NCI-H2227 treated with DMSO at 0.1 percent for 48 hours (cell line): ENCODE data around the gene PTPRT.

Experiments
- DNase-seq: peaks from one replicate; lab custom pipeline; 2025; lab: John Stamatoyannopoulos, UW

The PTPRT gene

DNA sequence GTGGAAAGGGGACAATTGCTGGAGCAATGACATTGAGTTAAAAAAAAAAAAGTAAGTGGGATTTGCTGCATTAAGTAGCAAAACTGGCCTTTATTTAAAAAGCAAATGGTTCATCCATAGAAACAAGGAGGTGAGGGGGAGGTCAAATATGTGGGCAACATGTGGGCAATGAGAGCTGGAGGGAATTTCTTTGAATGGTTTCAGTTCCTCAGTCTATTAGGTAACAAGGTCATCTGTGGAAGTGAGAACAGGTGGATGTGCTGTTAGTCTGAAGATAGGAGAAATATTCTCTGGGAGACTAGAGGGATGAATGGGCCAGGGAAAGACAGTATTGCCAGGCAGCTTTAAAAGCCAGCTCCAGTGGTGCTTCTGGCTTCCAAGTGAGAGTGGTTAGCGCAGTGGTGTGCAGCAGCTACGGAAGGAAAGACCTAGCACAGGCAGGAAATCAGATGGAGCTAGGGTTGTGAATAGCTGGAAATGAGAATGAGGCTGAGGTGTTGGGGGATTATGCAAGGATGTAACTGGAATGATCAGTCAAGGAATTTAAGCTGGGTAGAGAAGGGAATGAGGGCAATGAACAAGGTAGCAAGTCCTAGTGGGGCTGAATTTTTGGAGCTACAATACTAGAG lies 727.6 kb downstream of the PTPRT start:
- DNase-seq = no peak

DNA sequence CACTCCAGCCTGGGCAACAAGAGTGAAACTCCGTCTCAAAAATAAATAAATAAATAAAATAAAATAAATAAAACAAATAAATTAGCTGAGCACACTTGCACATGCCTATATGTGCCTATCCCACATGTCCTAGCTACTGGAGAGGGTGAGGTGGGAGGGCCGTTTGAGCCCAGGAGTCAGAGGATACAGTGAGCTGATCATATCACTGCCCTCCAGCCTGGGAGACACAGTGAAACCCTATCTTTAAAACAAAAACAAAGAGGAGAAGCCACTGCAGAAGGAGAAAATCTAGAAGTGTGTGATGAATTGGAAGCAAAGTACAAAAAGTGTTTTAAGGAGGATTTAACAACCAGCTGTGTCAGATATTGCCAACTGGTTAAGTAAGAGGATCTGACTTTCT lies 728.4 kb downstream of the PTPRT start:
- DNase-seq = no peak

DNA sequence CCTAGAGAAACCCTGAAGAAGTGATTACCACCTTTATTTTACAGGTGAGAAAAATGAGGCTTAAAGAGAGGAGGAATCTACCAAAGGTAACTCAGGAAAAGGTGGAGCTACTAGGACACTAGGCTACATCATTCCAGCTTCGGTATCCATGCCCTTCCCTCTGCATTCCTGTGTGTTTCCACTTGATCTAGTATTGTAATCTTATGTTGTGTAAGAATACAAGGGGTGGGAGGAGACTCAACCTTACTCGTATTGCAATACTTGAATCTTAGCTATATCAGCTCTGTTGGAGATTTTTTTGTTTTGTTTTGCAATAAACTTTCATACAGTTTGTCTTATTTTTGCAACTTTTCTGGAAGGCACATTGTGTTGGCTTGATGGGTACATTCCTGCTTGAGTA lies 742.4 kb downstream of the PTPRT start:
- DNase-seq = no peak

DNA sequence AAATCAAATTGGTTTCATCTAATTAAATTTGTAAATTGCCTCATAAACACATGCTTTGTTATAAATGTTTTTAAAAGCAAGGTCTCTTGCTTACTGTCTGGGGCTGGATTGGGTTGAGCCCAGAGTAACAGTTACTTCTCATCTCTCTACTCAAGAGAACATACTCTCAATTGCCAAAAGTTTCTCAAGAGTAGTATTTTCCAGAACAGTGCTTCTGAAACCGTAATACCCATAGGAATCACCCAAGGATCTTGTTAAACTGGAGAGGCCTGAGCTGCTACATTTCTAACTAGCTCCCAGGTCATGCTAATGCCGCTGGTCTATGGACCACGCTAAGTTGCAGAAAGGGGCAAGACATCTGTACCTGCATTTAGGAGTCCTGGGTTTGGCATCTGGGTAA lies 744.9 kb downstream of the PTPRT start:
- DNase-seq = no peak

DNA sequence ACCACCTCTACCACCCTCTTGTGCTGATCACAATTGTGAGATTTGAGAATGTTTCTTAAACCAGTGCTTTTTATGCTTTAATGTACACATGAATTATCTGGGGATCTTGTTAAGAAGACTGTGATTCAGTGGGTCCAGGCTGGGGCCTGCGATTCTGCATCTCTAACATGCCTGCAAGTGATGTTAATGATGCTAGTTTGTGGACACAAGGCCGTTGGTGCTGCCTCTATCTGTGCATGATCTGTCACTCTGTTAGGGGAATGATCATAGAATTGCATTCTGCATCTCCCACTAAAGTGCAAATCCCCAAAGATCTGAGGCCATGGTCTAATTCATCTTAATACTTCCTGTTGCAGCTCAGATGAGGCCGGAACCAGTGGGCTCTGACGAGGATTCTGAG lies 746.5 kb downstream of the PTPRT start:
- no peak for DNase-seq

DNA sequence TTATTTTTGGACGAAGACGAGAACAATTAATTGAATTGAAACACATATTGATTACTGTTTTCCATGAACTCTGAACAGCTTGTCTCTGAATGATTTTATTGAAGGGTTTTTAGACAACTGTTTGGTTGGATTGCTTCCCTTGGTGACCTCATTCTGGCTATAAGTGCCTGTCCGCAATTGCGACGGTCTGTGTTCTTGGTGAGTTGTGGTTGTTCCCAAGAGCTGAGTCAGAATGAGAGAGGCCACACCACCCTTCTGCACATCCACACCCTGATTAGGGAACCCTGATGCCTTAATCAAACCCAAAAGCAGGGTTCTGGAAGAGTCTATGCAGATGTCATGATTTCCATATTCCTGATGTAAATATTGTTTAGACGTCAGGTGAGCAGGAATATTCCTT lies 747.0 kb downstream of the PTPRT start:
- DNase-seq = no peak

DNA sequence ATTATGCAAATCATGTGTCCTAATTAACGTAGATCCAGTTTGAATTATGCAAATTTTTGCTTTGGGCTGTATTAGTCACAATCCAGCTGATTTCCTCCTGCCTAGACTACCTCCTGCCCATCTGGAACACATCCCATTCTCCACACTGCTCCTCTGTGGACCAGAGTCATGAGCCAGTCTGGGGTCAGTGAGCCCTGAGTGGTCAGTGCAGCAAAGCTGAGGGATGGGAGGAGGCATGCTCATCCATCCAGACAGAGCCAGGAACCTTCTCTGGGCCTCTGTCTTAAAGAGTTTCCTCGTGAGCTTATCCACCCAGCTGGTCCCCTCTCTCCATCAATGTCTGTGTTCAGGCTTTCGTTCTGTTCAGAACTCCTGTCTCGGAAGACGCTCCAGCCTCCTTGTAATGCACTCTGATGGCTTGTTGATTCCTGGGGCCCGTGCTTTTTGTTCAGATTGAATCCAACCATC lies 747.8 kb downstream of the PTPRT start:
- DNase-seq = no peak

DNA sequence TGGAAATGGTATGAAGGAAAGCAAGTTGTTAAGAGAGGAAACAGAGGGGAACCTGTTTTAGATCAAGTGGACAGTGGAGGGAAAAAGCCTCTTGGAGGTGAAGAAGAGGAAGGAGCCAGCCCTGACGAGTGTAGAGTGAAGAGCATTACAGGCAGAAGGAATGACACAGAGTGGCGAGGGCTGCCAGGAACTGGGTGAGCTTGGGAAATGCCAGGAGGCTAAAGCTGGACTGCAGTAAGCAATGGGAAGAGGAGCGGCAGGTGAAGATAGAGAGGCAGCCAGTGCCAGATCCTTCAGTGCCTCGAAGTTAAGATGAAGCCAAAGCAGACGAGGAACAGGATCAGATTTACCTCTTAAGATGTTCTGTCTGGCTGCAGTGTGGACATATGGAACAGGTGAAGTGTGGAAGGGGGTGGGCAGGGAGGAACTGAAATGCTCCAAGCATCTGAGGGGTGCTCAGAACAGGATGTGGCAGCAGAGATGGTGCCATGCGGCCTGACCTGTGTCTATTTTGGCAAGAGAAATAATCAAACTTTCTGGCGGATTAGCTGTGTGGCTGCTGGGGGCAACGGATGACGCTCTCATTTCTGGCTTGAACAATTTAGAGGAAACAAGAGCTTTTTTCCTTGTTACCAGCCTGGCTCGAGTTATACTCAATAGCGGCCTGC lies 748.4 kb downstream of the PTPRT start:
- DNase-seq = no peak

DNA sequence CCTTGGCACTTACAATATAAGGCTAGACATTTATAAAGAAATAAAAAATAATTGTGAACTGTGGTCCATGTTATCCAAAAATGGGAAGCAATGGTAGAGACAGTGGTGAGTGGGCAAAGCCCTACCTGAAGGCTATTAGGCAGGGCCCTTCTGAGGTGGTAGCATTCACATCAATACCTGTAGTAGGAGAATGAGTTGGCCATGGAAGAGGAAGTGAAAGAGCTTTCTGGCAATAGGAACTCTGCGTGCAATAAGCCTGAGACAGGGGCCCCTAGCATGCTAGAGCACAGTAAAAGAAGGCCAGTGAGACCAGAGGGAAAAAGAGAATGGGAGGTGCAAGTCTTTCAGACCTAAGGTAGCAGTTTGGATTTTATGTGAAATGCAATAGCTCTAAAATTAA lies 754.5 kb downstream of the PTPRT start:
- DNase-seq = no peak

DNA sequence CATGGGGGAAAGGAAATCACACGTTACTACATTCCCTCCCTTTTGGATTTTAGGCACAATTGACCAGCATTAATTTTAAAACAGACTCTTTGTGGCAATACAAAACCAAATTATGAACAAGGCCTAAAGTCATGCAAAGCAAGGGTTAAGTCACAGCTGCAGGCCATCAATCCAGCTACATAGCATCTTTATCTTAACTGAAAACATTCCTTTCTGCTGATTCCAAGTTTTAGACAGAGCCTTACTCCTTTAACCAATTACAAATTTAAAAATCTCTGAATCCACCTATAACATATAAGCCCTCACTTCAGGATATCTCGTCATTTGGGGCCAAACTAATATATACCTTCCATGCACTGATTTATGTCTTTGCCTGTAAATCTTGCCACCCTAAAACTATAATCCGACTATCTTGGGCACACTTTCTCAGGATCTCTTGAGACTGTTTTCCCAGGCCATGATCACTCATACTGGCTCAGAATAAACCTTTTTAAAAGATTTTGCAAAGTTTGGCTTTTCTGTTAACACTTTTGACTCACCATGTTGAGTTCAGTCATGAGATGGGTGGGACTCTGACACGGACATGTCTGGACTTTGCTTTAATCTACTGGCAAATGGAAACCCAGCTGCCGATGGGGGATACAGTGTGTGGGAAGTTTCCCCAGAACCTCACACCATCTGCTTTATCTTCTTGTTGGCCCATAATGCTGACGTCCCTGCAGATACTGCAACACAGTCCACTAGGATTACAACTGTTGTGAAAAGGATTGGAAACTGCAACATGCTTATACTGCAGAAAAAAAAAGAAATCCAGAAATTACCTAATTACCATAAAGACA lies 757.0 kb downstream of the PTPRT start:
- no peak for DNase-seq

DNA sequence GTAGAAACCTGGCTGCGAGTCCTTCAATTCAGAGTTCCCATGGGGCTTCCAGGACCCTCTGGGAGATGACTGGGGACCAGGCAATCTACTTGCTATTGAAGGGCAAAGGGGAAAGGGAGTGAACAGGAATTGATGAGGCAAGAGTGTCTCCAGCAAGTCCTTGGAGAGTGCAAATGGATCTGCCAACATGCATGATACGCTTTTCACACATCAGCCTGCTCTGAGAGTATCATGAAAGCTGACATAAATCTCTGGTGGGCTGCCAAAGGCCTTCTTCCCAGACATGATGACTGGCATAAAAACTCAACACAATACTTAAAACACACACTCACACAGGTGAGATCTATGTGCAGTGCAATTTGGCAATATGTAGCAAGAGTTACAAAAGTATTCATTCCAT lies 759.1 kb downstream of the PTPRT start:
- DNase-seq = no peak

DNA sequence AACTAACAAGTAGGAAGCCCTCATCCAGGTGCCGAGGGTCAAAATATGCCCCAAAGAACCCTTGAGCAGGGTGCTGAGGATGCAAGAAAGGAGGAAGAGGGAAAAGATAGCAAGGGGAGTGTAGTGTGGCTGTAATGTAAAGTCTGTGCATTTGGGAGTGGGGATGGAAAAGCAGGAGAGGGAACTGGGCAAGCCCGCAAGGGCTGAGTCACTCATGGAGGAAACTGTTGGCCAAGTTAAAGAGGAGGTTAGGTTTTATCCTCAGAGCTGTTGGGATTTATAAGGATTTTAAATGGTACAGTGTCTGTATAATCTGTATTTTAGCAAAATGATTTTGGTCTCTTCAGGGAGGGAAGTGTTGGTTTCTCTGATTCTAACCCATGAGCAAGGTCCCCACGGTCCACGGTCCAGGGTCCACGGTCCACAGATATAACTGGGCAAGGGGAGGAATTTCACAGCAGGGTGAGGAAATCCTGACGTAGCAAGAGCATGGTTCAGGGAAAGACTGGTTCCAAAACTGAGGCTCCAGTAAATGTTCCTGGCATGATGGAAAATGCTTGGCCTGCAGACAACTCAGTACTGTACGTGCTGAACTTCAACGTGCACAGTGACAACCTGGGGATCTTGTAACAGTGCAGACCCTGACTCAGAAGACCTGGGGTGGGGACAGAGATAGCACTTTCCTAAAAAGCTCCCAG lies 759.8 kb downstream of the PTPRT start:
- DNase-seq = no peak

DNA sequence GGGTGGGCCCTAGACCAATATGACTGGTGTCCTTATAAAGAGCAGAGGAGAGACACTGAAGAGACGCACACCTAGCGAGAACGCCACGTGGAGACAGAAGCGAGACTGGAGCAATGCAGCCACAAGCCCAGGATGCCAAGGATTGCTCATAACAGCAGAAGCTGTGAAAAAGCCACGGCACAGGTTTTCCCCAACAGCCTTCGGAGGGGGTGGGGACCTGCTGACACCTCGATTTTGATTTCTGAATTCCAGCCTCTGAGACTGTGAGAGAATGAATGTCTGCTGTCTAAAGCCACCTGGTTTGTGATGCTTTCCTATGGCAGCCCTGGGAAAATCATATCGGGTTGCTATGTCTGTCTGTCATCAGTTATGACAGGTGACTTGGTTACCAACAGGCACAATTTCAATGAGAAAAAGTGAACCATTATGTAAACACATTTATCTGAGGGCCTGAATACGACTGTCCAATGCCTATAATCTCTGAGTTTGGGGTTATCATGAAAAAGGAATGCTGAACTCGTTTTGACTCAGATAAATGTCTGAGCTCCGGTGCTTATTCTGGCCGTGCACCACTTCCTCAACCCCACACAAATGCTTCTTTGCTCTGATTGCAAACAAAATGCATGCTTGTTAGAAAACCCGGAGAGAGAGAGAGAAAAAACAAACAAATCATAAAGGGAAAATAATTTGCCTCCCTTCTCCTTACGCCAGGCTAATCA lies 769.7 kb downstream of the PTPRT start:
- DNase-seq = no peak

DNA sequence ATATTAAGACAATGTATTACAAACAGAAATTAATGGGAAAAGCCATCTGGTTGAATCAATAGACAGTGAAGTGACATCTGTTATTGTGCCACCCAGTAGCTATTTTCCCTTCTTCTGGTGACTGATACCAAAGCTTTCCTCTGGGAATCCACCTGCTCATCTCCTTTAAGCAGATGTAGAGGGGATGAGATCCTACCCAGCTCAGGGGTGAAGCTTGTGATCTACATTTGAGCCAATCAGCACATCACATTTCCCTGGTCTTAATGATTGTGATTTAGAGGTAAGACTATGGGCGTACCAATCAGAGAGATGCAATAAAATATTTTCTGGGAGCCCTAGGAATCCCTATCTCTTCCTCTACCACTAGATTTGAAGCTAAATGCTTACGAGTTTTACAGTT lies 782.9 kb downstream of the PTPRT start:
- DNase-seq = no peak

DNA sequence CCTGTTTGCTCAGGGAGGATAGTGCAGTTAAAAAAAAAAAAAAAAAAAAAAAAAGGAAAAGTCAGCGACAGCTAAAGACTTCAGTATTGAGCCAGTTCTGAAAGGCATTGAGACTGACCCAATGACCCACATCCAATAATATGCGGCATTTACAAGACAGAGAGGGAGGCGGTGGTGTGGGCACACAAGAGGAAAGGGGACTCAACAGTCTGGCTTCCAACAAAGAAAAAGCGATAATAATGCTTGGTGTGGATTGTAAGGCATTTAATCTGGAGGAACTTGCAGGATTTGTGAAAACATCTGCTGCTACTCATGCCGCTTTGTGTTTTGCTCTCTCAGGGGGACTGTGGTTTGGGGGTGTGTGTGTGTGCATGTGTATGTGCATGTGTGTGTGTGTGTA lies 787.3 kb downstream of the PTPRT start:
- no peak for DNase-seq

DNA sequence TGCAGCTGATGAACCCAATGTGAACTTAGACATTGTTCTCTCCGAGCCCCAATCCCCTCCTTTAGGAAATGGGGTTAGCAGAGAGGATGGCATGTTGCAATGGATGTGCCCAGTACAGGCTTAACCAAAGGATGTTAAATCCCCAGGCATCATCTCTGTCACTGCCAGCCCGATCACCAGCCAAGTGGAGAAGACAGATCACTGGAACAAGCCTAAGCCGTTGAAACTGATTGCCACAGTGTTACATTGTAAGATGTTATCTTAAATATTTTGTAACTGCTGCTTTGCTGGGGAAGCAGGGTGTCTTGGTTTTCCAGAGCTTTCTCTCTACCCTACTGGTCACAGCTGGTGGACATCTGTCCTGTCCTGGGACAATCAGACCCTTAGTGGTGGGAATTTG lies 788.1 kb downstream of the PTPRT start:
- DNase-seq = no peak

DNA sequence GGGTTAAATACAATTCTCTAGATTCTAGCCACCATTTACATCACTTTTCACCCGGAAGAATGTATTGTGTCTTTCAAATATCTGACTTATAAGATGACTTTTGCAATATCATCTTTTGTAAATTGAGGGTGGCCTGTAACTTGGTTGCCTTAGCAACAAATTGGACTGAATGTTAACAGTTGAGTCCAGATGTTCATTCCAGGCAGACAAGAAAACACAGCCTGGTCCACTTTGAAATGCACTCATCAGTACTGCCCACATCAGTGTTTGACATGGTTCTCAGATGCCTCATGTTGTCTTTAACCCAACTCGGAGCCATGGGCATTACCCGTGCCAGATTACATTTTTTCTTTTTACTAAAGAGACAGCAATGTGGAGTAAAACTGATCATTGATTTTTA lies 789.9 kb downstream of the PTPRT start:
- DNase-seq = no peak

DNA sequence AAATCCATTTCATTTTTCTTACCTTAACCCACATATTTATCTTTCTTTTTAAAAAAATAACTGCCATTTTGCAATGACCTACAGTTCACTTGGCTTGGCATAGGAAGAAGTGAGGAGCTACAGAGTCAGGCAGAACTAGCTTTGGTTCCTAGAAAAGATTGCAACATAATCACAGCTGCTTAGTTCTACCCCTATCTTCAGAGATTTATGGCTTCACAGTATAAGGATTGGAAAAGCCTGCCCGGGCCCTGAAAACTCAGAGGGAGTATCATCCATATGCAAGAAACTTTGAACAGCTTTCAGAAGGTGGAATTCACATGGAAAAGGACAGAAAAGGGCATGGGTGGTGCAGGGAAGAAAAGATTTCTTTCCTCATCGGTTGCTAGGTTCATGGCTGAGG lies 797.3 kb downstream of the PTPRT start:
- DNase-seq = no peak

DNA sequence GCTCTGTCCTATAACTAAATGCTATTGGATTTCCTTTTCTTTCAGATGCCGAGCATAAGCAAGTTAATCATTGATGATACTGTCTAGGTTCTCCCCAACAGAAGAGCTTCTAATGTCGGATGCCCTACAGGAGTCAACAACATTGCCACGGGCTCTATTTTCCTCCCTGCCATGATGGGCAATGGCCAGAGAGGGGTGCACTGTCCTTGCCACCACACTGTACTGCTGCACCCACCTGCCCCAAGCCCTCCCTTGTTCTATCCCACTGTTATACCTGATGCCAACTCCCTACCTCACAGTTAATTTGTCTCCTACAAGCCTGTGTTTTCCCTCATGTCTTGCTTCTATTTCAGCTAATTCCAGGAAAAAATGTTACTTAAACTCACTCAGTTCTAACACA lies 797.9 kb downstream of the PTPRT start:
- DNase-seq = no peak

DNA sequence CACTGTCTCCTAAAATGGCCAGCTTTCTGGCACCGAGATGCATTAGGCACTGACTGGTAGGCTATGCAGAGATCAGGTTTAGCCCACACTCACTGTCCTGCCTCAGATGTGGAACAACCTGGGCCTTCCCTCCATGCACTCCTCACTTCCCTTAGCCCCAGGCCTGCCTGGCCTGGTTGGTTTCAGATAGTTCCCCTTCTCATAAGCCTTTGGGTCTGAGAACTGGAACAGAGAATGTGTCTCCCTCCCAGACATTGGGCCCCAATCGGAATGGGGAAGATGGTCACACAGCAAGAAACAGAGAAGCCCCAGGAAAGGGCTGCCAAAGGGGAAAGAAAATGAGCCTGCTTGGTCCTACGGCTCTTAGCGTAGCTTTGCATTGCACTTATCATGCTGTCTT lies 809.4 kb downstream of the PTPRT start:
- no peak for DNase-seq

DNA sequence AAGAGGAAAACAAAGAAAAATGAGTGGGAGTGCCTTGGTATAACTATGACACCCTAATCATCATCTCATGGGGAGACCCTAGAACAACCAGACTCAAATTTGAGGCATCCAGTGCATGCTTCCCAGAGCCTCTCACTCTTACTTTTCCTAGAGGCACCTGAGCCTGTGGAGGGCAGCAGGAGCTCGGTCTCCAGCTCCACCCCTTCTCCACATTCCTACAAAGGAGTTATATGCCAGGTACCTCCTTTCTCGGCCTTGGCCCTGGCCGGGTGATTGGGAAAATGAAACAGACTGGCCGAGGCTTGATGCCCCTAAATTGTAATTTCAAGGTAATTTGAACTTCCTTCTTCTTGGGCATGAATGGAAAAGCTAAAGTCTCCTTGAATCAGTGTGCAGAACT lies 810.3 kb downstream of the PTPRT start:
- no peak for DNase-seq

DNA sequence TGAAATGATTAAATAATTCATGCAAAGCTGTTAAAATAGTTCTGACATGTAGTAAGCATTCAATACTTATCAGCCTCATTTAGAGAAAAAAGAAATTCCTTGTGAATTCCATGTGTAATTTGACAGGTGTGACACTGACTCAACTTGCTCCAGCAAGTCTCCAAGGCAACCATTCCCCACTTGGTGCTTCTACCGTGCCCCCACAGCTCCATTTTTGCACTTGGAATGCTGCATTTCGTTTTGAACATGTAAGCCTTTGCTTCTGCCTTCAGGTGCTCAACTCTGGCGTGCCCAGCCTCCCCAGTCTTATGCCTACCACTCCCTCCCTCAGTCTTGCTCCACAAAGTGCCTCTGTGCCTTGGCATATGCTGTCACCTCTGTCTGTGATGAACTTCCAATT lies 810.9 kb downstream of the PTPRT start:
- no peak for DNase-seq
